HepG2 (cell line): ENCODE data around the gene NELFCD. TPM values are rescaled to one million over a fixed set of nuclear protein-coding genes. Genes with fewer than 3 reads are reported as not detected.

Experiments
- ATAC-seq: fragments of 200-7000 bp; cut with Tn5 transposase; 3 replicates; pipeline ENCODE4 v1.9.1; 2020; ENCODE audit warnings: mild to moderate bottlenecking, moderate library complexity
- BruUV-seq: library from RNA; stranded (reverse); fragments of 400-500 nt; replicated peaks from 2 replicates; lab custom pipeline; 2021; lab: Mats Ljungman, UMichigan
- CTCF ChIA-PET: fragments of 300-600 bp; formaldehyde crosslinking; extraction: SDS; loops from one replicate; lab custom pipeline; 2021; ENCODE audit warnings: low total read pairs, inconsistent platforms, low intra/inter-chr PET ratio; lab: Yijun Ruan, JAX
- POLR2A ChIA-PET: fragments of 350-600 bp; sonication (Branson Sonifier 250); formaldehyde crosslinking; loops from one replicate; lab custom pipeline; 2020; ENCODE audit warnings: antibody characterized with exemption, inconsistent platforms; lab: Yijun Ruan, JAX
- DNase-seq: peaks from one replicate; pipeline ENCODE4 v3.0.0-alpha.2; 2015; ENCODE audit warnings: low spot score
- FAIRE-seq: peaks from 3 replicates; lab custom pipeline; 2011; peaks lifted over from hg19 to GRCh38; lab: Jason Lieb, UNC
- H2AFZ ChIP-seq: one replicate; pipeline ENCODE4 v1.6.1; 2011; ENCODE audit warnings: low read length, inconsistent platforms
- H3K27ac ChIP-seq: fragments of 300-600 bp; 3 replicates; pipeline ENCODE4 v1.8.0; 2011; ENCODE audit warnings: mixed run types, mild to moderate bottlenecking, mixed read lengths, low read length, inconsistent platforms; ENCODE audit not compliant: insufficient read depth; ENCODE audit errors: extremely low read length
- H3K27me3 ChIP-seq, 2 experiments: fragments of 200-600 bp in 1 of 2; 2 replicates in 1 of 2; 3 replicates in 1 of 2; pipeline versions ENCODE4 v1.6.0 to v1.8.0; 2011; ENCODE audit warnings: low read length in 2 of 2, mild to moderate bottlenecking in 2 of 2, moderate library complexity in 2 of 2, inconsistent platforms in 1 of 2; ENCODE audit not compliant: insufficient read depth in 2 of 2, control insufficient read depth in 1 of 2
- H3K36me3 ChIP-seq, 2 experiments: fragments of 200-600 bp in 1 of 2; replicated peaks in 1 of 2; 2 replicates in 1 of 2; 3 replicates in 1 of 2; pipeline versions ENCODE4 v1.5.1 to v1.8.0; 2011; ENCODE audit warnings: low read length in 2 of 2, inconsistent platforms in 1 of 2; ENCODE audit not compliant: insufficient read depth in 2 of 2, control insufficient read depth in 1 of 2
- H3K4me1 ChIP-seq: 2 replicates; pipeline ENCODE4 v1.5.1; 2012; ENCODE audit warnings: low read length, inconsistent platforms; ENCODE audit not compliant: insufficient read depth
- H3K4me2 ChIP-seq: 2 replicates; pipeline ENCODE4 v1.6.0; 2011; ENCODE audit warnings: low read depth, low read length, inconsistent platforms
- H3K4me3 ChIP-seq, 3 experiments: fragments of 200-600 bp in 1 of 3; sonication (generic), shearing (Covaris generic) in 1 of 3; replicated peaks in 1 of 3; 2 replicates each; pipeline ENCODE4 v1.5.1; 2011 to 2016; ENCODE audit warnings: low read length in 3 of 3, inconsistent platforms in 2 of 3, low read depth in 2 of 3, mild to moderate bottlenecking in 2 of 3, control low read depth in 1 of 3, mixed read lengths in 1 of 3; ENCODE audit not compliant: insufficient read depth in 1 of 3
- H3K79me2 ChIP-seq: one replicate; pipeline ENCODE4 v1.6.1; 2011; ENCODE audit warnings: low read length, inconsistent platforms; ENCODE audit not compliant: insufficient read depth
- H3K9ac ChIP-seq: 2 replicates; pipeline ENCODE4 v1.6.0; 2011; ENCODE audit warnings: mild to moderate bottlenecking, low read depth, low read length, inconsistent platforms; ENCODE audit not compliant: insufficient read depth
- H3K9me3 ChIP-seq: 2 replicates; pipeline ENCODE4 v1.5.1; 2012; ENCODE audit warnings: mild to moderate bottlenecking, low read length
- H4K20me1 ChIP-seq: 2 replicates; pipeline ENCODE4 v1.6.0; 2011; ENCODE audit warnings: inconsistent platforms, mild to moderate bottlenecking, low read length, moderate library complexity; ENCODE audit not compliant: insufficient read depth
- ETV5 ChIP-seq: IDR thresholded peaks from 2 replicates; pipeline ENCODE4 v1.6.1; 2018; ENCODE audit warnings: missing biosample characterization, missing genetic modification reagents, inconsistent platforms, borderline replicate concordance
- FLYWCH1 ChIP-seq: sonication (generic); formaldehyde crosslinking; IDR thresholded peaks from 2 replicates; pipeline ENCODE4 v1.8.1; 2023; ENCODE audit warnings: mild to moderate bottlenecking, missing genetic modification reagents
- KLF15 ChIP-seq: sonication (generic); formaldehyde crosslinking; IDR thresholded peaks from 2 replicates; pipeline ENCODE4 v1.8.1; 2023; ENCODE audit warnings: borderline replicate concordance, mild to moderate bottlenecking, inconsistent platforms, missing genetic modification reagents, mixed read lengths
- MEIS2 ChIP-seq: sonication (generic); formaldehyde crosslinking; IDR thresholded peaks from 2 replicates; pipeline ENCODE4 v1.9.0; 2021; ENCODE audit warnings: mild to moderate bottlenecking, missing genetic modification reagents
- MZF1 ChIP-seq: sonication (generic); formaldehyde crosslinking; IDR thresholded peaks from 2 replicates; pipeline ENCODE4 v1.8.1; 2023; ENCODE audit warnings: mild to moderate bottlenecking, missing genetic modification reagents, borderline replicate concordance
- PCBP2 ChIP-seq: fragments of 200-400 bp; formaldehyde crosslinking; optimal IDR thresholded peaks from 2 replicates; pipeline ENCODE3; 2018; ENCODE audit warnings: low read length, low read depth; ENCODE audit not compliant: poor library complexity, severe bottlenecking
- RBFOX2 ChIP-seq: fragments of 200-400 bp; formaldehyde crosslinking; IDR thresholded peaks from 2 replicates; pipeline ENCODE4 v1.6.1; 2017; ENCODE audit warnings: low read depth, mild to moderate bottlenecking, low read length
- SALL1 ChIP-seq: sonication (generic); formaldehyde crosslinking; IDR thresholded peaks from 2 replicates; pipeline ENCODE4 v1.8.0; 2022; ENCODE audit warnings: mild to moderate bottlenecking, missing genetic modification reagents
- ZBTB38 ChIP-seq: sonication (generic); formaldehyde crosslinking; IDR thresholded peaks from 2 replicates; pipeline ENCODE4 v1.5.1; 2020; ENCODE audit warnings: mild to moderate bottlenecking, missing genetic modification reagents
- ZNF790 ChIP-seq: sonication (generic); formaldehyde crosslinking; IDR thresholded peaks from 2 replicates; pipeline ENCODE4 v1.8.0; 2022; ENCODE audit warnings: missing genetic modification reagents, mild to moderate bottlenecking, borderline replicate concordance
- WGBS: methylation state at CpG from one replicate; pipeline ENCODE4 v1.1.6; 2017; ENCODE audit warnings: low lambda C conversion rate; 5-methylcytosine and 5-hydroxymethylcytosine counted together
- in situ Hi-C: cut with HindIII; loops from 2 replicates; pipeline ENCODE4 v1.10.0; 2017; ENCODE audit warnings: low pct_unique_long_range_greater_than_20kb; ENCODE audit not compliant: extremely low pct_ligation_motif_present
- intact Hi-C: fragments of 100-400 bp; cut with micrococcal nuclease; formaldehyde crosslinking; loops from one replicate; pipeline ENCODE4 v1.10.0; 2022; ENCODE audit not compliant: unreplicated experiment
- polyA plus RNA-seq, 8 experiments: library from polyadenylated mRNA; depleted of rRNA in 3 of 8; stranded (reverse) in 7 of 8; unstranded in 1 of 8; fragments of >200 nt; fragmentation: Illumina TruSeq in 4 of 8; extraction: Trizol in 4 of 8; gene quantifications; 2 replicates each; pipeline versions ENCODE4 v1.2.1 to v1.2.3, GENCODE V29; 2011 to 2016; ENCODE audit warnings: low read depth in 4 of 8, missing spikeins in 1 of 8, mixed read lengths in 1 of 8; ENCODE audit not compliant: insufficient read depth in 1 of 8
- total RNA-seq, 5 experiments: library from RNA; depleted of rRNA; stranded (reverse); fragments of >200 nt; fragmentation: Illumina TruSeq; extraction: Trizol; gene quantifications; 2 replicates each; pipeline ENCODE4 v1.2.3, GENCODE V29; 2016; ENCODE audit warnings: low read depth in 1 of 5
- TF ChIP-seq, protein P1 (sequence below), 2 experiments: sonication (generic) in 1 of 2; formaldehyde crosslinking in 1 of 2; IDR thresholded peaks; 2 replicates each; pipeline versions ENCODE4 v1.6.1 to v1.9.0; 2014 to 2022; ENCODE audit warnings: antibody characterized with exemption in 1 of 2, borderline replicate concordance in 1 of 2, inconsistent platforms in 1 of 2, low read depth in 1 of 2, missing genetic modification reagents in 1 of 2
- TF ChIP-seq, protein P2 (sequence below): sonication (generic); formaldehyde crosslinking; IDR thresholded peaks from 2 replicates; pipeline ENCODE4 v1.5.0; 2020; ENCODE audit warnings: mild to moderate bottlenecking, missing genetic modification reagents, borderline replicate concordance

Gene NELFCD
- total and polyA plus RNA-seq, 2 of the 13 experiments (the other 11 are each of a cell fraction or from before 2014, with no cell fraction given), result 159 to 203 TPM

DNA sequence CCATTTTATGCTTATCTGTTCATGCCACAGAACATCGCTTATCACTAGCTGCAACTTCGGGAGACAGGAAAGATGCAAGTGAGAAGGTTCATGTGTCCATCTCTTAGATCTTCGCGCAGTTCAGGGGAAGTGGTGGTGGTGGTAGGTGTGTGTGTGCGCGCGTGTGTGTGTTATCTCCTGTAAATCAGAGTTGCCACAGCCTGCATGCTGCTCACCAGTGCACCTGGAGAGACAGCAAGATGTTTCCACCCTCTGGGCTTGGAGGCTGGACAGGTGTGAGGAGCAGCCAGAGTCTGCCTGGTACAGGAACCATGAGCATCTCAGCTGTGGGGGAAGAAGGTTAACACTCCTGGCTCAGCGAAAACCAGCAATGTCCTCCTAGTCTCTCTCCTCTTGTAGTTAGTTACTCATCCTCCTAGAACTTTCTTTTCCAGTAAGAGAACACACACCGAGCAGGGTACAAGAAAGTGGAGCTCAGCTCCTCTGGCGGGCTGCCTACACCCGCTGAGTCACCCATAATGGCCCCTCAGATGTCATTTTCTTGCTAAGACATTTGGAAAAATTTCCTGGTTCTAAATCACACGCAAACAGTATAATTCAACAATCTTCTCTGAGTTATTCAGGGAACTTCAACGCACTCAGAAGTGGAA is 33.0 kb downstream of the NELFCD start:
- H3K9ac ChIP-seq, result peak overlapping the region; percentile 38; the same call in 1 of the 2 replicates
- TF ChIP-seq, protein P1, sequence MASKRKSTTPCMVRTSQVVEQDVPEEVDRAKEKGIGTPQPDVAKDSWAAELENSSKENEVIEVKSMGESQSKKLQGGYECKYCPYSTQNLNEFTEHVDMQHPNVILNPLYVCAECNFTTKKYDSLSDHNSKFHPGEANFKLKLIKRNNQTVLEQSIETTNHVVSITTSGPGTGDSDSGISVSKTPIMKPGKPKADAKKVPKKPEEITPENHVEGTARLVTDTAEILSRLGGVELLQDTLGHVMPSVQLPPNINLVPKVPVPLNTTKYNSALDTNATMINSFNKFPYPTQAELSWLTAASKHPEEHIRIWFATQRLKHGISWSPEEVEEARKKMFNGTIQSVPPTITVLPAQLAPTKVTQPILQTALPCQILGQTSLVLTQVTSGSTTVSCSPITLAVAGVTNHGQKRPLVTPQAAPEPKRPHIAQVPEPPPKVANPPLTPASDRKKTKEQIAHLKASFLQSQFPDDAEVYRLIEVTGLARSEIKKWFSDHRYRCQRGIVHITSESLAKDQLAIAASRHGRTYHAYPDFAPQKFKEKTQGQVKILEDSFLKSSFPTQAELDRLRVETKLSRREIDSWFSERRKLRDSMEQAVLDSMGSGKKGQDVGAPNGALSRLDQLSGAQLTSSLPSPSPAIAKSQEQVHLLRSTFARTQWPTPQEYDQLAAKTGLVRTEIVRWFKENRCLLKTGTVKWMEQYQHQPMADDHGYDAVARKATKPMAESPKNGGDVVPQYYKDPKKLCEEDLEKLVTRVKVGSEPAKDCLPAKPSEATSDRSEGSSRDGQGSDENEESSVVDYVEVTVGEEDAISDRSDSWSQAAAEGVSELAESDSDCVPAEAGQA (IDR thresholded peaks at IDR 0.05; ENCODE audit: low read depth), result 0 out of 2 replicates have a peak, but pooled peaks have one; percentile 4
- TF ChIP-seq, protein P1 (CRISPR knock-in tag; IDR thresholded peaks at IDR 0.05; ENCODE audit: borderline replicate concordance), result no peak
- TF ChIP-seq ZBTB38 (CRISPR knock-in tag), result peak; percentile 95
- TF ChIP-seq RBFOX2, result 0 out of 2 replicates have a peak, but pooled peaks have one; percentile 5
- 0 out of 2 replicates have a peak, but pooled peaks have one; percentile 65 for TF ChIP-seq MZF1
- TF ChIP-seq, protein P2, sequence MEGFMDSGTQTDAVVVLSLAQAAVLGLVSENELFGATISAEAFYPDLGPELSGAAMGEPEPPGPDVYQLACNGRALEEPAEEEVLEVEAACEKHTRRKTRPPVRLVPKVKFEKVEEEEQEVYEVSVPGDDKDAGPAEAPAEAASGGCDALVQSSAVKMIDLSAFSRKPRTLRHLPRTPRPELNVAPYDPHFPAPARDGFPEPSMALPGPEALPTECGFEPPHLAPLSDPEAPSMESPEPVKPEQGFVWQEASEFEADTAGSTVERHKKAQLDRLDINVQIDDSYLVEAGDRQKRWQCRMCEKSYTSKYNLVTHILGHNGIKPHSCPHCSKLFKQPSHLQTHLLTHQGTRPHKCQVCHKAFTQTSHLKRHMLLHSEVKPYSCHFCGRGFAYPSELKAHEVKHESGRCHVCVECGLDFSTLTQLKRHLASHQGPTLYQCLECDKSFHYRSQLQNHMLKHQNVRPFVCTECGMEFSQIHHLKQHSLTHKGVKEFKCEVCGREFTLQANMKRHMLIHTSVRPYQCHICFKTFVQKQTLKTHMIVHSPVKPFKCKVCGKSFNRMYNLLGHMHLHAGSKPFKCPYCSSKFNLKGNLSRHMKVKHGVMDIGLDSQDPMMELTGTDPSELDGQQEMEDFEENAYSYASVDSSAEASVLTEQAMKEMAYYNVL (CRISPR knock-in tag), result peak; percentile 15; the same call in 1 of the 2 replicates
- TF ChIP-seq ETV5, result peak; percentile 10; the same call in 1 of the 2 replicates
- TF ChIP-seq FLYWCH1, result no peak
- no peak for TF ChIP-seq KLF15 (CRISPR knock-in tag)
- TF ChIP-seq MEIS2 (CRISPR knock-in tag), result 0 out of 2 replicates have a peak, but pooled peaks have one; percentile 10
- no peak for TF ChIP-seq ZNF790
- TF ChIP-seq SALL1 (CRISPR knock-in tag), result 0 out of 2 replicates have a peak, but pooled peaks have one; percentile 20
- TF ChIP-seq PCBP2, result no peak
- 75% methylated on average over 13 of the region's 13 CpGs for WGBS
- no TSS peak for BruUV-seq
- H4K20me1 ChIP-seq, result no peaks in the 10 kb centered on the region
- peak overlapping the region in 2 of 3 experiments; percentile 47 to 62; a peak in 4 of 6 replicates for H3K4me3 ChIP-seq
- DNase-seq (no peak), FAIRE-seq (no peak), ATAC-seq (no peak)
- no peak overlapping the region for H2AFZ ChIP-seq
- CTCF ChIA-PET, result no interaction called here
- in situ Hi-C loops, result no loop called here
- no peaks in the 10 kb centered on the region; a peak in 1 of 5 replicates for H3K36me3 ChIP-seq
- H3K27ac ChIP-seq, result no peak overlapping the region
- POLR2A ChIA-PET, result interaction anchor here (1.2 to 7.7 kb wide), 2 partner anchors 18 to 30 kb away, joined by 3 to 61 read pairs; partner anchors contain the start of gene ATP5F1E
- no peaks in the 10 kb centered on the region for H3K27me3 ChIP-seq
- intact Hi-C loops, result no loop called here
- peak overlapping the region; percentile 66 for H3K4me2 ChIP-seq
- H3K4me1 ChIP-seq, result peaks cover 100% of the 10 kb centered on the region
- H3K79me2 ChIP-seq, result peaks cover 15% of the 10 kb centered on the region
- no peaks in the 10 kb centered on the region for H3K9me3 ChIP-seq
